ENCODE measurements around the gene RSPO3.

DNA sequence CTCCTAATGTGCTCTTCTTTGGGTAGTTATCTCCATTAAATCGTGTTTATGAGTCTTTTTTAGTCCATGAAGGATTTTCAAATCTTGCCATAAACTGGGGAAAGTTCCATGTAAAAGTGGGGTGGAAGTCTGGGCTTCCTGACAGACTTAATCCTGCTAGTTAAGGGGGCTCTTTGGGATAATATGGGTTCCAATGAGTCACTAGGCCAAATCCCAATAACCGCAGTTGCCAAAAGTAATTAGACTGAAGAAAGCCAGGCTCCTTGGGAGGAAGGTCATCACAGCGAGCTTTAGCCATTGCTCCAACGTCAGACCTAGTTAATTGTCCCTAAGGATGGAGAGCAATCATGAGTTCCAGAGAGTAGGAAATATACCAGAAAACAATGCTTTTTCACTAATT lies 10.8 kb downstream of the RSPO3 start:
- TF ChIP-seq, protein P1, sequence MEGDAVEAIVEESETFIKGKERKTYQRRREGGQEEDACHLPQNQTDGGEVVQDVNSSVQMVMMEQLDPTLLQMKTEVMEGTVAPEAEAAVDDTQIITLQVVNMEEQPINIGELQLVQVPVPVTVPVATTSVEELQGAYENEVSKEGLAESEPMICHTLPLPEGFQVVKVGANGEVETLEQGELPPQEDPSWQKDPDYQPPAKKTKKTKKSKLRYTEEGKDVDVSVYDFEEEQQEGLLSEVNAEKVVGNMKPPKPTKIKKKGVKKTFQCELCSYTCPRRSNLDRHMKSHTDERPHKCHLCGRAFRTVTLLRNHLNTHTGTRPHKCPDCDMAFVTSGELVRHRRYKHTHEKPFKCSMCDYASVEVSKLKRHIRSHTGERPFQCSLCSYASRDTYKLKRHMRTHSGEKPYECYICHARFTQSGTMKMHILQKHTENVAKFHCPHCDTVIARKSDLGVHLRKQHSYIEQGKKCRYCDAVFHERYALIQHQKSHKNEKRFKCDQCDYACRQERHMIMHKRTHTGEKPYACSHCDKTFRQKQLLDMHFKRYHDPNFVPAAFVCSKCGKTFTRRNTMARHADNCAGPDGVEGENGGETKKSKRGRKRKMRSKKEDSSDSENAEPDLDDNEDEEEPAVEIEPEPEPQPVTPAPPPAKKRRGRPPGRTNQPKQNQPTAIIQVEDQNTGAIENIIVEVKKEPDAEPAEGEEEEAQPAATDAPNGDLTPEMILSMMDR (CRISPR knock-in tag; IDR thresholded peaks at IDR 0.05): no peak
- TF ChIP-seq, protein P2, sequence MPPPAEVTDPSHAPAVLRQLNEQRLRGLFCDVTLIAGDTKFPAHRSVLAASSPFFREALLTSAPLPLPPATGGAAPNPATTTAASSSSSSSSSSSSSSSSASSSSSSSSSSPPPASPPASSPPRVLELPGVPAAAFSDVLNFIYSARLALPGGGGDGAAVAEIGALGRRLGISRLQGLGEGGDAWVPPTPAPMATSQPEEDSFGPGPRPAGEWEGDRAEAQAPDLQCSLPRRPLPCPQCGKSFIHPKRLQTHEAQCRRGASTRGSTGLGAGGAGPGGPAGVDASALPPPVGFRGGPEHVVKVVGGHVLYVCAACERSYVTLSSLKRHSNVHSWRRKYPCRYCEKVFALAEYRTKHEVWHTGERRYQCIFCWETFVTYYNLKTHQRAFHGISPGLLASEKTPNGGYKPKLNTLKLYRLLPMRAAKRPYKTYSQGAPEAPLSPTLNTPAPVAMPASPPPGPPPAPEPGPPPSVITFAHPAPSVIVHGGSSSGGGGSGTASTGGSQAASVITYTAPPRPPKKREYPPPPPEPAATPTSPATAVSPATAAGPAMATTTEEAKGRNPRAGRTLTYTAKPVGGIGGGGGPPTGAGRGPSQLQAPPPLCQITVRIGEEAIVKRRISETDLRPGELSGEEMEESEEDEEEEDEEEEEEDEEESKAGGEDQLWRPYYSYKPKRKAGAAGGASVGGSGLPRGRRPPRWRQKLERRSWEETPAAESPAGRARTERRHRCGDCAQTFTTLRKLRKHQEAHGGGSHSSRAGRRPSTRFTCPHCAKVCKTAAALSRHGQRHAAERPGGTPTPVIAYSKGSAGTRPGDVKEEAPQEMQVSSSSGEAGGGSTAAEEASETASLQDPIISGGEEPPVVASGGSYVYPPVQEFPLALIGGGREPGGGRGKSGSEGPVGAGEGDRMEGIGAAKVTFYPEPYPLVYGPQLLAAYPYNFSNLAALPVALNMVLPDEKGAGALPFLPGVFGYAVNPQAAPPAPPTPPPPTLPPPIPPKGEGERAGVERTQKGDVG (CRISPR knock-in tag; IDR thresholded peaks at IDR 0.05; ENCODE audit: borderline replicate concordance): no peak
- TF ChIP-seq JUN (CRISPR knock-in tag; IDR thresholded peaks at IDR 0.05): no peak
- TF ChIP-seq ZFY (CRISPR knock-in tag; IDR thresholded peaks at IDR 0.05): no peak
- TF ChIP-seq ZNF891 (CRISPR knock-in tag; IDR thresholded peaks at IDR 0.05): no peak

Measured in HepG2 (cell line).